ENCODE measurements around the gene ARHGAP20. TPM values are rescaled to one million over a fixed set of nuclear protein-coding genes. Genes with fewer than 3 reads are reported as not detected.

The ARHGAP20 gene
- total and polyA plus RNA-seq, 9 of the 15 experiments (the other 6 are each of a cell fraction or from before 2014, with no cell fraction given), result 0.07 TPM; not detected in 8

- Histone ChIP-seq H3K9ac (ENCODE audit: insufficient read depth in 1 of 2, low read depth in 2 of 2, low read length in 2 of 2) (no peak overlapping the region), H3K79me2 (ENCODE audit: control insufficient read depth, insufficient read depth, low read length) (no peaks in the 10 kb centered on the region), H3K9me1 (ENCODE audit: control insufficient read depth, insufficient read depth, low read length) (no peaks in the 10 kb centered on the region), H2AFZ (ENCODE audit: low read depth, low read length) (no peak overlapping the region), H3K36me3 (ENCODE audit: control insufficient read depth, insufficient read depth, low read length) (no peaks in the 10 kb centered on the region), H3K4me1 (replicated peaks in 1 of 2; ENCODE audit: control insufficient read depth in 2 of 2, insufficient read depth in 2 of 2, low read length in 2 of 2) (peaks cover 0 to 14% of the 10 kb centered on the region in 2 experiments; a peak in 2 of 5 replicates), H3K4me2 (ENCODE audit: insufficient read depth, low read length) (no peak overlapping the region), H3K27ac (ENCODE audit: extremely low read depth, low read depth, low read length) (no peak overlapping the region), H3K9me3 (replicated peaks; ENCODE audit: control insufficient read depth, insufficient read depth, low read depth, low read length) (no peaks in the 10 kb centered on the region), H3K4me3 (no peak overlapping the region), H3K27me3 (ENCODE audit: control insufficient read depth in 2 of 2, insufficient read depth in 2 of 2, low read length in 2 of 2) (no peaks in the 10 kb centered on the region; a peak in 1 of 5 replicates), H4K20me1 (replicated peaks; ENCODE audit: control insufficient read depth, insufficient read depth, low read length) (no peaks in the 10 kb centered on the region)
- FAIRE-seq, result no peak
- no peak for DNase-seq (ENCODE audit: extremely low read depth in 1 of 4, low spot score in 3 of 4)
- in situ Hi-C loops (cut with MboI), result no loop called here
- CTCF ChIA-PET (ENCODE audit: low intra/inter-chr PET ratio), result no interaction called here
- peak; percentile 21 for ATAC-seq
- POLR2A ChIA-PET, result no interaction called here
- WGBS (ENCODE audit: insufficient coverage, low coverage, missing lambda C conversion rate), result 12% methylated on average over 27 of the region's 50 CpGs
- intact Hi-C loops (cut with micrococcal nuclease), result no loop called here
- no TSS peak for BruUV-seq (replicated peaks)
- no peak for TF ChIP-seq BRCA1 (IDR thresholded peaks at IDR 0.05)
- TF ChIP-seq BRCA1 (CRISPR knock-in tag; IDR thresholded peaks at IDR 0.05), result no peak
- no peak for TF ChIP-seq PHTF2 (CRISPR knock-in tag; IDR thresholded peaks at IDR 0.05)
- no peak for TF ChIP-seq POLR3A (IDR thresholded peaks at IDR 0.05; ENCODE audit: borderline replicate concordance, extremely low read depth, insufficient read depth, insufficient read length)
- no peak for TF ChIP-seq RBM22 (IDR thresholded peaks at IDR 0.05; ENCODE audit: low read depth, low read length, poor library complexity, severe bottlenecking)
- TF ChIP-seq PML (IDR thresholded peaks at IDR 0.05; ENCODE audit: low read length), result no peak
- TF ChIP-seq FIP1L1 (IDR thresholded peaks at IDR 0.05; ENCODE audit: low read depth, low read length, poor library complexity, severe bottlenecking), result no peak
- TF ChIP-seq SRSF3 (IDR thresholded peaks at IDR 0.05; ENCODE audit: insufficient read depth, low read length), result no peak
- TF ChIP-seq CREB3 (tag; conservative IDR thresholded peaks at IDR 0.05; ENCODE audit: low read depth), result no peak
- TF ChIP-seq RCOR1 (IDR thresholded peaks at IDR 0.05; ENCODE audit: borderline replicate concordance in 1 of 2, low read depth in 2 of 2, low read length in 2 of 2), result no peak
- TF ChIP-seq STAT5A (IDR thresholded peaks at IDR 0.05; ENCODE audit: borderline replicate concordance, low read length), result no peak
- no peak for TF ChIP-seq ZNF324 (CRISPR knock-in tag; IDR thresholded peaks at IDR 0.05)
- TF ChIP-seq ZBTB49 (CRISPR knock-in tag; IDR thresholded peaks at IDR 0.05; ENCODE audit: borderline replicate concordance), result no peak
- no peak for TF ChIP-seq KLF1 (tag; IDR thresholded peaks at IDR 0.05)
- TF ChIP-seq C11orf30 (IDR thresholded peaks at IDR 0.05; ENCODE audit: low read depth), result no peak
- no peak for TF ChIP-seq DACH1 (IDR thresholded peaks at IDR 0.05; ENCODE audit: partially characterized antibody)
- TF ChIP-seq STAT6 (CRISPR knock-in tag; IDR thresholded peaks at IDR 0.05), result no peak
These were observed 617 bp upstream of the ARHGAP20 start for GRCh38 chr11:110712659-110713448.
